IMR-90 (cell line): ENCODE measurements around the gene ADAM12. TPM values are rescaled to one million over a fixed set of nuclear protein-coding genes. Genes with fewer than 3 reads are reported as not detected.

ENCODE experiments used
- ATAC-seq: fragments of 200-7000 bp; cut with Tn5 transposase; 2 replicates; pipeline ENCODE4 v1.9.1; 2020; ENCODE audit warnings: low read depth, mild to moderate bottlenecking, moderate library complexity
- BruUV-seq: library from RNA; stranded (reverse); fragments of 400-500 nt; replicated peaks from 2 replicates; lab custom pipeline; 2021; lab: Mats Ljungman, UMichigan
- CTCF ChIA-PET: fragments of 300-600 bp; formaldehyde crosslinking; extraction: SDS; loops from one replicate; lab custom pipeline; 2021; ENCODE audit warnings: antibody characterized with exemption; lab: Yijun Ruan, JAX
- POLR2A ChIA-PET: fragments of 300-600 bp; sonication (Branson Sonifier 250); formaldehyde crosslinking; loops from one replicate; lab custom pipeline; 2022; ENCODE audit warnings: antibody characterized with exemption; ENCODE audit not compliant: unreplicated experiment; lab: Charles Lee
- DNase-seq: peaks from one replicate; pipeline ENCODE4 v3.0.0; 2013
- H2AFZ ChIP-seq: replicated peaks from 2 replicates; pipeline ENCODE3; 2013; ENCODE audit warnings: low read length, mild to moderate bottlenecking; ENCODE audit not compliant: poor library complexity
- H2AK5ac ChIP-seq: 2 replicates; pipeline ENCODE4 v1.6.1; 2013; ENCODE audit warnings: low read depth, low read length, inconsistent platforms
- H2AK9ac ChIP-seq: replicated peaks from 2 replicates; pipeline ENCODE3; 2013; ENCODE audit warnings: mild to moderate bottlenecking, low read depth, low read length, moderate library complexity; ENCODE audit not compliant: poor library complexity
- H2BK120ac ChIP-seq: 2 replicates; pipeline ENCODE4 v1.6.1; 2013; ENCODE audit warnings: low read depth, low read length, inconsistent platforms
- H2BK15ac ChIP-seq: 3 replicates; pipeline ENCODE4 v1.6.1; 2013; ENCODE audit warnings: low read depth, low read length, inconsistent platforms
- H2BK20ac ChIP-seq: 2 replicates; pipeline ENCODE4 v1.6.1; 2013; ENCODE audit warnings: low read depth, mild to moderate bottlenecking, inconsistent platforms, low read length, moderate library complexity
- H2BK5ac ChIP-seq: 2 replicates; pipeline ENCODE4 v1.6.1; 2013; ENCODE audit warnings: mild to moderate bottlenecking, low read depth, low read length, inconsistent platforms; ENCODE audit not compliant: poor library complexity, severe bottlenecking
- H3K14ac ChIP-seq: replicated peaks from 2 replicates; pipeline ENCODE4 v1.6.1; 2013; ENCODE audit warnings: low read depth, low read length, inconsistent platforms
- H3K18ac ChIP-seq: 2 replicates; pipeline ENCODE4 v1.6.1; 2013; ENCODE audit warnings: low read depth, low read length, control low read depth
- H3K23ac ChIP-seq: 2 replicates; pipeline ENCODE4 v1.6.1; 2013; ENCODE audit warnings: low read depth, low read length, inconsistent platforms
- H3K27ac ChIP-seq: 2 replicates; pipeline ENCODE4 v1.5.1; 2013; ENCODE audit warnings: mild to moderate bottlenecking, control low read depth, low read length; ENCODE audit not compliant: insufficient read depth
- H3K27me3 ChIP-seq: 2 replicates; pipeline ENCODE4 v1.6.1; 2013; ENCODE audit warnings: low read length; ENCODE audit not compliant: control insufficient read depth, insufficient read depth
- H3K36me3 ChIP-seq: 2 replicates; pipeline ENCODE4 v1.6.1; 2013; ENCODE audit warnings: low read length, mixed read lengths; ENCODE audit not compliant: control insufficient read depth, insufficient read depth
- H3K4ac ChIP-seq: 2 replicates; pipeline ENCODE4 v1.6.1; 2013; ENCODE audit warnings: low read depth, low read length, inconsistent platforms
- H3K4me1 ChIP-seq: 2 replicates; pipeline ENCODE4 v1.6.1; 2013; ENCODE audit warnings: low read length, mixed read lengths; ENCODE audit not compliant: control insufficient read depth, insufficient read depth
- H3K4me2 ChIP-seq: 2 replicates; pipeline ENCODE4 v1.6.1; 2013; ENCODE audit warnings: low read depth, mild to moderate bottlenecking, control low read depth, low read length, moderate library complexity
- H3K4me3 ChIP-seq: 2 replicates; pipeline ENCODE4 v1.5.1; 2013; ENCODE audit warnings: low read depth, mild to moderate bottlenecking, control low read depth, low read length, moderate library complexity; ENCODE audit not compliant: insufficient read depth
- H3K56ac ChIP-seq: 2 replicates; pipeline ENCODE4 v1.6.1; 2013; ENCODE audit warnings: low read length, inconsistent platforms; ENCODE audit not compliant: insufficient read depth; ENCODE audit errors: extremely low read depth
- H3K79me1 ChIP-seq, 2 experiments: 2 replicates each; pipeline ENCODE4 v1.6.1; 2013; ENCODE audit warnings: low read length in 2 of 2, inconsistent platforms in 1 of 2, low read depth in 1 of 2
- H3K9ac ChIP-seq: 2 replicates; pipeline ENCODE4 v1.6.1; 2013; ENCODE audit warnings: low read depth, low read length, control low read depth
- H3K9me1 ChIP-seq: 2 replicates; pipeline ENCODE4 v1.6.1; 2013; ENCODE audit warnings: low read length, inconsistent platforms; ENCODE audit not compliant: insufficient read depth
- H3K9me3 ChIP-seq: 2 replicates; pipeline ENCODE4 v1.6.1; 2013; ENCODE audit warnings: low read length; ENCODE audit not compliant: control insufficient read depth, insufficient read depth
- H4K20me1 ChIP-seq: 2 replicates; pipeline ENCODE4 v1.6.1; 2013; ENCODE audit warnings: low read length, inconsistent platforms; ENCODE audit not compliant: insufficient read depth
- H4K5ac ChIP-seq: 2 replicates; pipeline ENCODE4 v1.6.1; 2013; ENCODE audit warnings: mild to moderate bottlenecking, low read depth, low read length, control low read depth
- H4K8ac ChIP-seq, 2 experiments: 2 replicates each; pipeline ENCODE4 v1.6.1; 2013; ENCODE audit warnings: low read depth in 2 of 2, low read length in 2 of 2, control low read depth in 1 of 2, inconsistent platforms in 1 of 2
- H4K91ac ChIP-seq: 2 replicates; pipeline ENCODE4 v1.6.1; 2013; ENCODE audit warnings: low read depth, low read length, inconsistent platforms; ENCODE audit not compliant: insufficient read depth
- MAFK ChIP-seq: IDR thresholded peaks from 2 replicates; pipeline ENCODE4 v1.6.1; 2012; ENCODE audit warnings: low read depth, low read length, improper control_type of control experiment
- WGBS, 2 experiments: methylation state at CpG; one replicate each; pipeline versions ENCODE4 v1.1.5 to v1.1.7; 2013; ENCODE audit warnings: missing lambda C conversion rate in 2 of 2; ENCODE audit not compliant: insufficient read length in 1 of 2; ENCODE audit errors: extremely low coverage in 2 of 2; 5-methylcytosine and 5-hydroxymethylcytosine counted together
- dilution Hi-C: fragments of 300-500 bp; cut with HindIII; formaldehyde crosslinking; loops from one replicate; pipeline ENCODE4 v1.14.3; 2018; ENCODE audit warnings: low sequenced_read_pairs; ENCODE audit not compliant: unreplicated experiment
- in situ Hi-C: fragments of 300-500 bp; cut with MboI; formaldehyde crosslinking; loops from 3 replicates; pipeline ENCODE4 v1.14.3; 2019; ENCODE audit warnings: low sequenced_read_pairs, inconsistent platforms, mixed read lengths
- intact Hi-C: fragments of 100-400 bp; cut with micrococcal nuclease; formaldehyde crosslinking; loops from 2 replicates; pipeline ENCODE4 v1.10.0; 2022
- polyA plus RNA-seq, 3 experiments: library from polyadenylated mRNA; depleted of rRNA; stranded (reverse); fragments of >200 nt; gene quantifications; 2 replicates each; pipeline ENCODE4 v1.2.3, GENCODE V29; 2012; ENCODE audit warnings: low replicate concordance in 1 of 3
- total RNA-seq: library from RNA; depleted of rRNA; stranded (reverse); fragments of >200 nt; gene quantifications from 2 replicates; pipeline ENCODE4 v1.2.3, GENCODE V29; 2012
- TF ChIP-seq, protein P1 (sequence below): fragments of 150-350 bp; IDR thresholded peaks from 2 replicates; pipeline ENCODE4 v1.6.1; 2017; ENCODE audit warnings: mild to moderate bottlenecking, antibody characterized with exemption, low read length, low read depth

ADAM12 gene
- total and polyA plus RNA-seq, 2 of the 4 experiments (the other 2 are of a cell fraction) = 9.6 to 10.2 TPM

- TF ChIP-seq, protein P1, sequence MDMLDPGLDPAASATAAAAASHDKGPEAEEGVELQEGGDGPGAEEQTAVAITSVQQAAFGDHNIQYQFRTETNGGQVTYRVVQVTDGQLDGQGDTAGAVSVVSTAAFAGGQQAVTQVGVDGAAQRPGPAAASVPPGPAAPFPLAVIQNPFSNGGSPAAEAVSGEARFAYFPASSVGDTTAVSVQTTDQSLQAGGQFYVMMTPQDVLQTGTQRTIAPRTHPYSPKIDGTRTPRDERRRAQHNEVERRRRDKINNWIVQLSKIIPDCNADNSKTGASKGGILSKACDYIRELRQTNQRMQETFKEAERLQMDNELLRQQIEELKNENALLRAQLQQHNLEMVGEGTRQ = no peak
Observed at GRCh38 chr10:126392068-126392467, 3.8 kb upstream of the ADAM12 start (continued).

DNA sequence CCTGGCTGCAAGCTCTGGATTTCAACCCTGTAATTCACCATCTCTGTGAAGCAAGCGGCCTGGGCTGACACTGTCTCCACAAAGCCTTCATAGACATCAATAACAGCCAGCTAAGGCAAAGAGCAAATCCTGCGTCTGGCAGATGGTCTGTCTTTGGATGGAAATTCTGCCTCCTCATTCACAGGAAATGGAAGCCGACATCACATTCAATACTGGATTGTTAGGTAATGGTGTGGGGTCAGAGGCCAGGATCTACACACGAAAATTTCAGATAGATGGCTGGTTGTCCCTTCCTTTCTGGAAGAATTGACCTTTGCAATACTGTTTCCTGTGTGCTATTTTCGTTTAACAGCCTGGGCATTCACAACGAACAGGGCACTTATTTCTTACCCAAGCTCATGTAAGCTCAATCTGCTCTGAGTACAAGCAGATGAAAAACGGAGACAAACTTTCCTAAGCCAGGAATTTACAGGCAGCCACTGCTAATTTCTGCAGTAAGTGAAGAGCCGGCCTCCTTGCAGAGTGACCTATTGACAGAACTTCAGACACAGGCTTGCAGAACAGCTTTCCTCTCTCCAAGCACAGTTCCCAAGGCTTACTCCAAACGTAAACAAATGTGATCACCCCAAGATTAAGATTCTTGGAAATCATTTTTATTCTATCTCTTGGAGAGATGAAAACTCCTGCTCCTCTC, 3.1 kb upstream of the ADAM12 start:
- dilution Hi-C loops = no loop called here
- H4K5ac ChIP-seq = peak overlapping the region; percentile 19; the same call in 1 of the 2 replicates
- 40% methylated on average over 3 of the region's 9 CpGs; no CpG with 5 or more reads in 1 of the 2 experiments for WGBS, 2 experiments
- H2BK20ac ChIP-seq = peak overlapping the region; percentile 14; the same call in 1 of the 2 replicates
- H3K4me2 ChIP-seq = peak overlapping the region; percentile 6; the same call in 1 of the 2 replicates
- peak overlapping the region; percentile 34 for H2AFZ ChIP-seq
- H3K9me1 ChIP-seq = no peaks in the 10 kb centered on the region
- no peak overlapping the region for H2BK120ac ChIP-seq
- H2AK5ac ChIP-seq = no peak overlapping the region; the same call in 1 of the 2 replicates
- intact Hi-C loops = loop anchor here (10.0 kb wide), 1 partner anchor 1877 kb away; no protein-coding TSS in a partner anchor
- H4K8ac ChIP-seq = peak overlapping the region; percentile 19 to 70; a peak in 2 of 4 replicates
- H3K27me3 ChIP-seq = no peaks in the 10 kb centered on the region; the same call in 1 of the 2 replicates
- ChIA-PET CTCF (interaction anchor here (1.3 kb wide), 1 partner anchor 457 kb away, joined by 4 read pairs; no protein-coding TSS in a partner anchor), POLR2A (no interaction called here)
- no peaks in the 10 kb centered on the region for H3K79me1 ChIP-seq
- no peak overlapping the region for H3K4me3 ChIP-seq
- no peak overlapping the region for H2BK5ac ChIP-seq
- peak overlapping the region; percentile 34; the same call in 2 of the 3 replicates for H2BK15ac ChIP-seq
- H3K4me1 ChIP-seq = peaks cover 2% of the 10 kb centered on the region; the same call in 1 of the 2 replicates
- no peak overlapping the region; the same call in 1 of the 2 replicates for H3K56ac ChIP-seq
- H3K14ac ChIP-seq = no peak overlapping the region
- in situ Hi-C loops = no loop called here
- no peaks in the 10 kb centered on the region for H3K36me3 ChIP-seq
- no peak overlapping the region; the same call in 1 of the 2 replicates for H3K23ac ChIP-seq
- no TSS peak for BruUV-seq
- no peak overlapping the region for H3K9ac ChIP-seq
- peak overlapping the region; percentile 48 for H3K4ac ChIP-seq
- H4K20me1 ChIP-seq = no peaks in the 10 kb centered on the region
- no peak for TF ChIP-seq MAFK
- H3K18ac ChIP-seq = peak overlapping the region; percentile 28; the same call in 1 of the 2 replicates
- H3K9me3 ChIP-seq = peaks cover 2% of the 10 kb centered on the region; the same call in 1 of the 2 replicates
- H3K27ac ChIP-seq = peak overlapping the region; percentile 5; the same call in 1 of the 2 replicates
- peak; percentile 11; the same call in 1 of the 2 replicates for ATAC-seq
- peak overlapping the region; percentile 45 for H2AK9ac ChIP-seq
- DNase-seq = peak; percentile 41
- H4K91ac ChIP-seq = no peak overlapping the region
